NCI-H1417 (cell line): ENCODE measurements around the gene LCNL1.

Source experiments
- DNase-seq, 3 experiments: peaks; one replicate each; lab custom pipeline; 2025; lab: John Stamatoyannopoulos, UW

LCNL1 gene

DNA sequence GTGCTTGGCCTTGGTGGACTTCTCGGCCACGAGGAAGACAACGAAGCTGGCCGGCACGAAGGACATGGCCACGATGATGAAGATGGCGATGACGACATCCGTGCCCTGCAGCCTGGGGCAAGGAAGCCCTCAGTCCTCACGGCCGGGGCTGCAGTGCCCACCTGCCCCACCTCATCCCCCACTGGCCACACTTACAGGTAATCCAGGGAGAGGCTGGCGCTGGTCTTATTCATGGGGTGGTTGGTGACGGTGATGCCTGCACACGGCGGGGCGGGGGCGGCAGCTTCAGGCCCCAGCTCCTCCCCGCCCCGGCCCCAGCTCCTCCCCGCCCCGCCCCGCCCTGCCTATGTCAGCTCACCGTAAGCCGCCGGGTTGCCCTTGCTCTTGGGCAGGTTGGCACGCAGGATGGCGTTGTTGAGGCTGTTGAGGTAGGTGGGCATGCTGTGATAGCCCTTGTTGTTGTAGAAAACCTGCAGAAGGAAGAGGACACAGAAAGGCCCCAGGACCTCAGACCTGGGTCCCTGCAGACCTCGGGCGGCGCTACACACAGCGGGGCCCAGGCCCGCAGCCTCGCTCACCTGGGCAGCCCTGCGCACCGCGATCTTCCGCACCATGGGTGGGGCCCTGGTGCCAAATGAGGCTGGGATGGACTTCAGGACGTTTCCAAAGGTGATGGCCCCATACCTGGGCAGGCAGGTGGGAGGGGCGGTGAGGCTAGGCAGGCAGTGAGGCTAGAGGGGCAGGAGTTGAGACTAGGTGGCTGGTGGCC is 29.3 kb downstream of the LCNL1 start:
- DNase-seq, result no peak

DNA sequence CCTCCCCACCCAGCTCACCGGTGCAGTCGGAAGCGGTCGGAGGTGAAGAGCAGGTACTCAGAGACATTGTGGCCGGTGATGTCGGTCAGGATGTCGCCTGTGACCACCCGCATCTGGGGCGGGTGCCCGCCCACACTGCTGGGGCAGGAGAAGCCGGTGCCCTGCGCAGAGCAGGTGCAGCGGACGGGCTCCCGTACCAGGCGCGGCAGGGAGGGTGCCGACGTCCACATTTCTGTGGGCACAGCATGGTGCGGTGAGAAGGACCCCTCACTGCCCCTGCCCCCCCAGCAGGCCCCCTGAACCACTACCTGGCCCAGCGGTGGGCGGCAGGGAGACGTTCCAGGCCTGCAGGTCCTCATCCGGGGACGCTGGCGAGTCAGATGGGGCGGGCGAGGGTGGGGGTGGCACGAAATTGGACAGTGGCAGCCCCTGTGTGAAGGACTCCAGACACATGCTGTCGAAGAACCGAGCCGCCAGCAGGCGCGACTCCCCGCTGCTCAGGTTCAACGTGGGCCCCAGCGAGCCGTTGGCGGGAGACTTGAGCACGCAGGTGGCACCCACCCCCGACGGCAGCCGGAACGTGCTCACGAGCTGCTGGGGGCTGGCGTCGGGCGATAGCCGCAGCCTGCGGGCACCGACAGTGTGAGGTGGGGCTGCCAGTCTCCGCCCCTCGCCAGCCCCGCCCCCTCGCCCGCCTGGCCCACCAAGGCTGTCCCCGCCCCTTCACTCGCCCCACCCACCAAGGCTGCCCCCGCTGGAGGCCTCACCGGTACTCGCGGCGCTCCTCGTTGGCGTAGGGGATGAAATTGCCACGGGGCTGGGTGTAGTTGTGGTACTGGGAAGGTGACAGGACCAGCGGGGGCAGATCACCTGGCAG is 30.1 kb downstream of the LCNL1 start:
- DNase-seq, result no peak

DNA sequence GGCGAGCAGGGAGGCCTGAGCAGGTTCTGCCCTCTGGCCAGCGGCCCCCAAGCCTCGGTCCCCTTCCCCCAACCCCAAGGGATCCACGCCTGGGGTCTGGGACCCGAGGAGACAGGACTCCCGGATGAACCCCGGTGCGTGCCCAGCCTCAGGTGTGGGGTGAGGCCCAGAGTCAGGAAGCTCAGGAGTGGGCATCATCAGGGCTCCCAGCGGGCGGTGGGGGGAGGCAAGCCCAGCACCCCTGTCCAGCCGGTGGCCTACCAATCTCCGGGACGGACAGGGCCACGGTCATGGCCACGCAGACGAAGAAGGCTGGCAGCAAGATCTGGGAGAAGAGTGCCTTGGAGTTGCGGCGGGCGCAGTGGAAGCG is 30.8 kb downstream of the LCNL1 start:
- DNase-seq, result no peak

DNA sequence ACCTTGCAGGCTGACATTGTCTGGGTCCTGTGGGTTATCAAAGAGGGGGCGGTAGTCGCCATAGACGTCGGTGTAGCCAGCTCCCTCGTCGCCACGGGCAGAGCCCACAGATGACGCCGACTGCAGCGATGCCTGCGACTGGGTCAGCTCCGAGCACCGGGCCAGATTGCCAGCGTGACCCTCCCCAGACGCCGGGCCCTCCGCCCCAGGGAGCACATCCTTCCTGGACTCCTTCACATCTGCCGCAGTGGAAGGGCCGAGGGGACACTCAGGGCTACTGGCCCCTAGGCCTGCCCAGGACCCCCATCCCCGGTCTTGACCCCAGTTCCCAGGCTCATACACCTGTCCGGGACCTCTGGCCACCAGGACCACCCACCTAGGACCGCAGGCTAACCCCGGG is 31.4 kb downstream of the LCNL1 start:
- no peak for DNase-seq

DNA sequence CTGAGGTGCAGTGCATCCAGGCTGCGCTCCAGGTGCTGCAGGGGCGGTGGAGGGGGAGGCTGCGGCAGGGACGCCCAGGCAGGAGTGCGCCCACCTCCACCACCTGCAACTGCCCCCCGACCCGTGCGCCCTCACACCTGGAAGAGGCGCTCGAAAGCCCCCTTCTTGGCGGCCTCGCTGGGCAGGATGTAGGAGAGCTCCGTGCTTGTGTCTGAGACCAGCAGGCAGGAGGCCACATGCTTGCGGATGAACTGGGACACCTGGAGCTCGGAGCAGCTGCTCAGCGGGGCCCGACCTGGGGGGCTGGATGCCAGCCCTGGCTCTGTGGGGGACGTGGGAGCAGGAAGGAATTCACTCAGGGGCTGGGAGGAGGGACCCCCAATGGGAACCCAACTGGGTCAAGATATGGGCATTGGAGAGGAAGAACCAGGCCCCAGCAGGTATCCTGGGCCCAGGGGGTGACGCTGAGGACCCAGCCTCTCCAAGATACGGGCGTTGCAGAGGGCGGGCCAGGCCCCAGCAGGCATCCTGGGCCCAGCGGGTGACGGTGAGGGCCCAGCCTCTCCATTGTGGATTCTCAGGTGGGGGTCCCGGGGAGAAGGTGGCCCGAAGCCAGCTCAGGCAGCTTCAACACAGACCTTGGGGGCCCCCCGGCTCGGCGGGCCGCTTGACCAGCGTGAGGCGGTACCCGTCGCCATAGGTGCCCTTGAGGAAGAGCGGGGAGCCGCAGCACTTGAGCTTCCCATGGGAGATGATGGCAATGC is 32.2 kb downstream of the LCNL1 start:
- DNase-seq, result no peak

DNA sequence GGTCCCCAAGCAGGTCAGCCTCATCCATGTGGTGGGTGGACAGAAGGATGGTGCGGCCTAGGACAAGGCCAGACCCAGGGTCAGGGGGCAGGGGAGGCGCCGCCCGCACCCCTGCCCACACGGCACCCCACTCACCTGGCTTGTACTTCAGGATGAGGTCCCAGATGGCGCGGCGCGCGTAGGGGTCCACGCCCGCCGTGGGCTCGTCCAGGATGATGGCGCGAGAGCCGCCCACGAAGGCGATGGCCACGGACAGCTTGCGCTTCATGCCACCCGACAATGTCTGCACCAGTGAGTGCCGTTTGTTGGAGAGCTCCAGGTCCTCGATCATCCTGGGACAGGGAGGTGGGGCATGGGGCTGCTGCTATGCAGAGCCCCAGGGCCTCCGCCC is 32.7 kb downstream of the LCNL1 start:
- no peak for DNase-seq

DNA sequence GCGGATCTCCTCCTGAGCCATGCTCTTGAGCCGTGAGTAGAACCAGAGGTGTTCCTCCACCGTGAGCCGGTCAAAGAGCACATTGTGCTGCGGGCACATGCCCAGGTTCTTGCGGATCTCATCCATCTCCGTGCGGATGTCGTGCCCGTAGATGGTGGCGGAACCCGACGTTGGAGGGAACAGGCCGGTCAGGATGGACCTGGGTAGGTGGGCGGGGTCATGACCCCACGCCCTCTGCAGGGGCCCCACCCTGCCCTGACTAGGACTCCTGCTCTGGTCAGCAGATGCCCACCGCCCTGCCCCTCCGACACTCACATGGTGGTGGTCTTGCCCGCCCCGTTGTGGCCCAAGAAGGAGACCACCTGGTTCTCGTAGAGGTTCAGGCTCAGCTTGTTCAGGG is 33.2 kb downstream of the LCNL1 start:
- DNase-seq, result no peak

DNA sequence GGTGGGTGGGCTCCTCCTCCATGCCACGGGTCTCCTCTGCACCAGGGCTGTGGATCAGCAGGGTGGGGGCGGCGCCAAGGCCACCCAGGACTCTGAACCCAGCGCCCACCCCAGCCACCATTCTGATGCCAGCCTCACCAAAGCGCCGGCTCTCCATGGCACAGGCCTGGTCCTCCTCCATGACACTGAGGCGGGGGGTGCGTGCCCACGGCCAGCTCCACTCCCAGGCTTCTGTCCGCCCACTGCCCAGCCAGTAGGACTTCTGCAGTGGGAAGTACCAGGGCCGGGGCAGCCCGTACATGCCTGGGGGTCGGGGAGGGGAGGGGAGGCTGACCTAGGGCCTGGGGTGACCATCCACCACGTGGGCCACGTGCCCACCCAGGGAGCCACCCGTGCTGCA is 33.6 kb downstream of the LCNL1 start:
- DNase-seq, result no peak

DNA sequence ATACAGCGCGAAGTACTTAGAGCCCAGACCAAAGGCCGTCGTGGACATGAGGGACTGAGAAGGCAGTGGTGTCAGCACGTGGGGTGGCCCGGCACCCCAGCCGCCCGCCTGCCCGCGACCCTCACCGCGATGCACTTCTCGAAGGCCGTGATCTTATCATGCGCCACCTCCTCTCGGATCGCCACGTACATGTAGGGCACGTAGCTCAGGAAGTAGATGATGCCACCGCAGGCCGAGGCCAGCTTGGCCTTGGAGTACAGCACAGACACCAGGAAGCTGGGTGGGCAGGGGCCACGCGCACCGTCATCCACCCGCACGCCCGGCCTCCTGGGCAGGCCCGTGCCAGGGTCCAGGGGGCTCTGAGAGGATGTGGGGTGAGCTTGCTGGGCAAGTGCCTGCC is 34.3 kb downstream of the LCNL1 start:
- DNase-seq, result no peak

DNA sequence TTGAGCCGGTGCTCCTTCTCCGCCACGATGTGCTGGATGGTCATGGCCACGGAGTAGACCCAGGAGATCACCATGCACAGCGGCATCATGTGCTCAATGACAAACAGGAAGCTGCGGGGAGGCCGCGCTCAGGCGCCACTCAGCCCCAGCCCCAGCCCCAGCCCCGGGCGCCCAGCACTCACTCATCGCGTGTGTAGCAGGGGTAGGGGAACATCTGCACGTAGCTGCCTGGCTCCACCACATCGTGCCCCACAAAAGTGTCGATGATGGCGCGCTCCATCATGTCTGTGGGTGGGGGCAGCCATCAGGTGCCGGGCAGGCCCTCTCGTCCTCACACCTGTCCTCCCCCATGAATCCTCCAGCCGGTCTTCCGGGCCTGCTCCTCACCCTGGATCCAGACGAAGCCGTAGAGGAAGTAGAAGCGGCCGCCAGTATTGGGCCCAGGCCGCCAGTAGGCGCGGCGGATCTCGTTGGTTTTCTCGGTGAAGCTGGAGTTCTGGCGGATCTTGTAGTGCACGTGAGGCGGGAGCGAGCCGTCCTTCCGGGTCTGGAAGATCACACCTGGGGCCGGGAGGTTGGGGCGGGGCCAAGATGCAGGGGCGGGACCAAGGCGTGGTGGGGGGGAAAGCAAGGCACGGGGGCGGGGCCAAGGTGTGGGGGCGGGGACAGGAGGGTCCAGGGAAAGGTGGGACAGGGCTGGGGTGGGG is 35.2 kb downstream of the LCNL1 start:
- DNase-seq, result no peak

DNA sequence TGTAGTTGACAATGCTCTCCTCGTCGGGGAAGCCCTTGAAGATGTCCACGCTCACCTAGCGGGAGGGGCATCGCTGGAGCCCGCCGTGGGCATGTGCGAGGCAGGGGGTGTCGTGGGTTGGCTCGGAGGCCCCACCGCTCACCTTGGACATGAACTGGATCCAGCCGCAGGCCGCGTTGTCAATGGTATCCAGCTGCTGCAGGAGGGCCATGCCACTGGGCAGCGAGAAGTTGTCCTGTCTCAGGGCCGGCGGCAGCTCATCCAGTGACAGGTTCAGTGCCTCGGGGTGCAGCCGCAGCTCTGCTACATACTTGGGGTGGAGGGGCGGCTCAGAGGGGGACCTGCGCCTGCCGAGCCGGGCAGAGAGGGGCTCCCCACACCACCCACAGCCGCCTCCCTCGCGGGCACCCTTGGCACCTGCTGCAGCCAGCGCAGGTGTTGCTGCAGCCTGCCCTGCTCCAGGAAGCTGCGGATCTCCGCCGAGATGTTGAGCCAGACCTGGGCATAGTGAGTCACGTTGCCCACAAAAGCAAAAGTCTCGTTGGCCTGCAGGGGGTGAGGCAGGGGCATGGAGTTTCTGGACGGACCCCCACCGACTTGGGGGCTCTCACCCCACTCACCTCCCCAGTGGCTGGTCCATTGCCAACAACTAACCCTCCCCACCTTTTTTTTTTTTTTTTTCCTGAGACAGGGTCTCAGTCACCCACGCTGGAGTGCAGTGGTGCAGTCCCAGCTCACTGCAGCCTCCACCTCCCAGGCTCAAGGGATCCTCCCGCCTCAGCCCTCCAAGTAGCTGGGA is 36.2 kb downstream of the LCNL1 start:
- DNase-seq, result no peak

DNA sequence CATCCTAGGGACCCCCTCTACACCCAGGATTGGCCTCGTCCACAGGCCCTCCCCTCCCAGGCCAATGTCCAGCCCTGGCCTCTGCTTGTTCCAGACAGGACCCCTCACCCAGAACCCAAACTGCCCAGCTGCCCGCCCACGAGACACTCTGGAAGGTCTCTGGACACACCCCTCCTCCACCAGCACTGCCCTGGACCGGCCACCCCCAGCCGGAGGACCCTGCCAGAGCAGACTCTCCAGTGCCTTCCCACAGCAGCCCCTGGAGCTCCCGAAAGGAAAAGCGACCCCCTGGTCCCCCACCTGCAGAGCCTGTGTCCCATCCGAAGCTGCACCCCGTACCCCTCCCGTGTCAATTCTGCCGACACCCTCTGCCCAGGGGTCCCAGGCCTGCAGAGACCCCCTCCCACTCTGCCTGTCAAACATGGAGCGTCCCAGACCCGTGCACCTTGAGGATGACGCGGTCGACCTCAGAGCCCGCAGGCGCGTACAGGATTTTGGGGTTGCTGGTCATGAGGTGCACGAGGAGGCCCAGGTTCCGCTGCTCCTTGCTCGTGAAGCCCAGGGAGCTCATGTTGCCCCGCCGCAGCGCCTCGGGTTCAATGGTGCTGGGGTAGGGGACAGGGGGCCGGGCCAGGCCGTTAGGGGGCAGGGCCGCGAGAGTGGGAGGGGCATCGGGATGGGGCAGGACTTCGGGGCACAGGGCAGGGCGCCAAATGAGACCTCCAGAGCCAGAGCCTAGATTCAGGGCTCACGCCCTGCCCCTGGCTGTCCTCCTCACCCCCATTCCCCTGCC is 37.3 kb downstream of the LCNL1 start:
- no peak for DNase-seq

DNA sequence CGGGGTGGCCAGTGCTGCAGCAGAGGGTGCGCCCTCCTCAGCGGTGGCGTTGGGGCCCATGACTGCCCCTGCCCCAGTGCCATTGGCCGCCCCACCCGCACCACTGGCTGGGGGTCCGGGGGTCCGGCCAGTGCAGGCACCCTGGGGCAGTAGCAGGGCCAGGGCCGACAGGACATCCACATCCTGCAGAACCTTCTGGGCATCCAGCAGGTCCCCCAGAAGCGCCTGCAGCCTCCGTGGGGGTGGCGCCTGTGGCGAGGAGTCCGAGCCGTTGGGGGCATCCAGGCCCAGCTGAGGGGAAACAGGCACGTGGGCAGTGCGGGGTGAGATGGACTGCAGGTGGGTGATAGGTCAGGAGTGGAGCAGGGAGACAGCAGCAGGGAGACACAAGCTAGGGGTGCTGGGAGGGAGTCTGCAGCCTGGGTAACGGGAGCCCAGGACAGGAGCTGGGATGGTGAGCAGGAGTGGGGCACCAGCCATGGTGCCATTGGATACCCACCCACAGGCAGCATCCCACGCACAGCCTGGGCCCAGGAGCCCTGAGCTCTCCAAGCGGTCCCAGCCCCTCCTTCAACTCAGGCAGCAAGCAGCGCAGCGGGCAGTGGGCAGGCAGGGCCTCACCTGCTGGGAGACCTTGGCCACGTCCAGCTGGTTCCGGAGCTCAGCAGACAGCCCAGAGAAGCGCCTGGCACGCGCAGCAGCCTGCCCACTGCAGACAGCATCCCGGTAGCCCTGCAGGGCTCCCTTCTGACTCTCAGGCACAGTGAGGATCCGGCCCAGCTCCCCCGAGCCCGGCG is 38.2 kb downstream of the LCNL1 start:
- DNase-seq, result no peak

DNA sequence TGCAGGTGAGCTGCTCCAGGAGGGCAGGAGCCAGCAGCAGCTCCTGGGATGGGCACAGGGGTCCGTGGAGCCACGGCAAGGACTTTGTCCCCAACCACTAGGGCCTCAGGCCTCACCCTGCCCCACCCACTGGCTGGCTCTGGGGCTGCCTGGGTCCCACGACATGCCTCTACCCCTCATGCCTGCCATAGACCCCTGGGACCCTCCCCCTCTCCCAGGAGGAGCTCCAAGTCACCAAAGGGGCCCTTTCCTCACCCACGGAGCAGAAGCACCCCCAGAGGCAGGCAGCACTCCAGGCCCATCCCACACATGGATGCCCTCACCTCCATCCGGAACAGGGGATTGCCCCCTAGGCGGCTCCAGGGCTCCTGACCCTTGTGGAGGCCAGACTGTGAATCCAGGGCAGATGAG is 38.8 kb downstream of the LCNL1 start:
- no peak for DNase-seq

DNA sequence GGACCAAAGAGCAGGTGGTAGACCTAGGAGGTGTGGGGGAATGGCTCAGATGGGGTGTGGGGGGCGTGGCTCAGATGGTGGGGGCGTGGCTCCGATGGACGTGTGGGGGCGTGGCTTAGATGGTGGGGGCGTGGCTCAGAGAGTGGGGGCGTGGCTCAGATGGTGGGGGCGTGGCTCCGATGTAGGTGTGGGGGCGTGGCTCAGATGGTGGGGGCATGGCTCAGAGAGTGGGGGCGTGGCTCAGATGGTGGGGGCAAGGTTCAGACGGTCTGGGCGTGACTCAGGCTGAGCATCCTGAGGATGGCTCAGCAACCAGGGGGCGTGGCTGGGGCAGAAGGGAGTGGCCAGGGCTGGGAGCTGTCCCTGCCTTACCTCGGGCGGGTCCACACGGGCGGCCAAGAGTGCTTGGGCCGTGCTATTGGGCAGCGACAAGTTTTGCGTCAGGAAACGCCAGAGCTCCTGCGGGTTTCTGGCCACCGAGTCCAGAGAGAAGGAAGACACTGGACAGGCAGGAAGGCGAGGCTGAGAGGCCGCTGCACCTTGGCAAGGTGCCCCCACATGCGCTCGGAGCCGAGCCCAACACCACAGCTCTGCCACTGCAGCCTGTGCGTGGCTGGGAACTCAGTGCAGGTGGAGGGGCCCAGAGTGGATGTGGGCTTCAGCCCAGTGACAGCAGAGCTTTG is 39.3 kb downstream of the LCNL1 start:
- DNase-seq, result peak; percentile 41 to 51 (median 46)

DNA sequence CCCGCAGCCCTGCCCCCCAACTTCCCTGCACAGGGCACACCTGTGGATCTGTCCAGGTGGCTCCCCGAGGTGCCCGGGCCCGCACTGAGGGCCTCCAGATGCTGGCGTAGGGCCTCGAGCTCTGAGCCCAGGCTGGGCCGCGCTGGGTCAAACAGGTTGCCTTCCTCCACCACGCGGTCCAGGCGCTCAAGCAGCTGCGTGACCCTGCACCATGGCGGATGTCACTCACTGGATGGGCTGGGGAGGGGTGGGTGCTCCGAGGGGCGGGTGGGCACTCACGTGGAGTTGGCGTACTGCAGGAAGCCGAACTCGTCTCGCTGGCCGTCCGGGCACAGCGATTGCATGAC is 39.8 kb downstream of the LCNL1 start:
- no peak for DNase-seq

DNA sequence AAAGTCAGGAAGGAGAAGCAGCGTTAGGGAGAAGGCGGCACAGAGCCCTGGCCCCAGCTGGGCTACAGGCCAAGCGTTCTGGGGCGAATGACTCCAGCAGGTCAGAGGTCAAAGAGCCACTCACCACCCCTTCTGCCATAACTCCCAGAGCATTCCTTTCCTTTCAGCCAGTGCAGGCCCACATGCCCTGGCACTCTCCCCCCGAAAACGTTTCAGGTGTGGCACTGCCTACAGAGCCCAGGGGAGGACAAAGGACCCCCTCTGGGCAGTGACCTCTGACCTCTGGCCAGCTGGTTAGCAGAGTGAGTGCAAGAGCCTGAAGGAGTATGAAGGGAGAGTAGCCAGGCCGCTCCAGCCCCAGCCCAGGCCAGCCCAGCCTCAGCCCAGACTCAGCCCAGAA is 40.4 kb downstream of the LCNL1 start:
- no peak for DNase-seq

DNA sequence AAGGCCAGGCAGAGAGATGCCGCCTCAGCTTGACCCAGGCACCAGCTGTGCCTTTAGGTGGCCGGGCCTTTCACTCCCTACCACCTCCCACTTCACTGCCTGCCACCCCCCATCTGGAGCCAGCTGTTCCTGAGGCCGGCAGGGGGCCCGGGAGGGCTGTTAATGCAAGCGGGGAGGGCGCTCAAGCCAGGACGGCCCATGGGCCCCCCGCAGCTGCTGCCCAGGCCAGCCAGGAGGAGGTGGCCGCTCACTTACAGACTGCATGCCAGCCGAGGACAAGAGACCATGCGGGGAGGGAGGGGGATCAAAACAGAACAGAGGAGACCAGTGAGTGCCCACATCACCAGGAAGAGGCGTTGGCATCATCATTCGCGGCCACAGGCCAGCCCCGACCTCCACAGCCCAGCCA is 40.8 kb downstream of the LCNL1 start:
- no peak for DNase-seq

DNA sequence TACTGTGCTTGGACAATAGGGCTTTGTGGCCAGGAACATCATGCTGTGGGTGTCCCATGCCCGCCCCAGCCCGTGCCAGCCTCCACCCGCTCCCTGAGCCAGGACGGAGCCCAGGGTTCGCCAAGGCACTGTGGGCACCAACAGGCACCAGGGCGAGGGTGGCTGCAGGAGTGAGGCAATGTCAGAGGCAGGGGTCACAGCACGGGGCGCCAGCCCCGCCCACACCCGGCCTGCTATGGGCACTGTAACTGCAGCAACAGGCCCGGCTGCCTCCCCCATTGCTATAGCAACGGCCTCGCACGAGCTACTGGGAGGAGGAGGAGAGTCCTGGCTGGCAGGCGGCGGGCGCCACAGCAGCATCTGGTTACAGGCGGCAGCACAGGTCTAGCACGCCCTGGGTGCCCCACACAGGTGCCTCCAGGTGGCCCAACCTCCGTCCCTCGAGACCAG is 42.7 kb downstream of the LCNL1 start:
- peak; percentile 83 to 98 (median 94) for DNase-seq
